GM18909 (cell line): Measurements from ENCODE around the gene MFAP5.
"Not testable (repeated sequence)": the region's sequence is repeated elsewhere in the genome, so short reads cannot be mapped to it uniquely, and the experiment has no call there.

Experiments used
- ATAC-seq: cut with Tn5 transposase; IDR thresholded peaks from one replicate; pipeline ENCODE4 v1.9.1; 2021; ENCODE audit warnings: mild to moderate bottlenecking; ENCODE audit not compliant: unreplicated experiment, poor library complexity

MFAP5 gene

GRCh38 chr12:8676651-8677050 lies 14.0 kb upstream of the MFAP5 start:
- no peak for ATAC-seq

GRCh38 chr12:8675591-8676036 lies 13.0 kb upstream of the MFAP5 start:
- ATAC-seq = peak; percentile 61

- no peak for ATAC-seq
These were observed 9.8 kb upstream of the MFAP5 start for GRCh38 chr12:8672381-8672780.

- no peak for ATAC-seq
These were observed 5.8 kb upstream of the MFAP5 start for GRCh38 chr12:8668441-8668840.

GRCh38 chr12:8667270-8667669 lies 4.6 kb upstream of the MFAP5 start:
- ATAC-seq = no peak

GRCh38 chr12:8665759-8666158 lies 3.1 kb upstream of the MFAP5 start:
- ATAC-seq = no peak

- ATAC-seq = no peak
These were observed 1.7 kb upstream of the MFAP5 start for GRCh38 chr12:8664228-8664913.

- no peak for ATAC-seq
These were observed 875 bp downstream of the MFAP5 start for GRCh38 chr12:8661751-8662150.

GRCh38 chr12:8661016-8661415 lies 1.6 kb downstream of the MFAP5 start:
- ATAC-seq = no peak

- ATAC-seq = no peak
These were observed 4.3 kb downstream of the MFAP5 start for GRCh38 chr12:8658346-8658745.

- ATAC-seq = no peak
These were observed 7.2 kb downstream of the MFAP5 start for GRCh38 chr12:8655421-8655820.

GRCh38 chr12:8648576-8649205 lies 13.9 kb downstream of the MFAP5 start:
- peak; percentile 68 for ATAC-seq

- ATAC-seq = no peak
These were observed 14.7 kb downstream of the MFAP5 start for GRCh38 chr12:8647968-8648367.

GRCh38 chr12:8644345-8645248 lies 18.0 kb downstream of the MFAP5 start:
- peak; percentile 74 for ATAC-seq

GRCh38 chr12:8642775-8643174 lies 19.9 kb downstream of the MFAP5 start:
- ATAC-seq = no peak

GRCh38 chr12:8639936-8640335 lies 22.7 kb downstream of the MFAP5 start:
- no peak for ATAC-seq

- ATAC-seq = no peak
These were observed 23.7 kb downstream of the MFAP5 start for GRCh38 chr12:8638951-8639350.

- ATAC-seq = no peak
These were observed 25.0 kb downstream of the MFAP5 start for GRCh38 chr12:8637666-8638065.

GRCh38 chr12:8637244-8637643 lies 25.4 kb downstream of the MFAP5 start:
- ATAC-seq = no peak

GRCh38 chr12:8636581-8636980 lies 26.0 kb downstream of the MFAP5 start:
- ATAC-seq = no peak

- not testable (repeated sequence) for ATAC-seq
These were observed 26.6 kb downstream of the MFAP5 start for GRCh38 chr12:8636007-8636346.
